ENCODE results near the gene GNB3.
A peak's percentile ranks its signal among the peaks of the same experiment; 100 is the strongest.
"Not testable (repeated sequence)": the region's sequence is repeated elsewhere in the genome, so short reads cannot be mapped to it uniquely, and the experiment has no call there.

The GNB3 gene

DNA sequence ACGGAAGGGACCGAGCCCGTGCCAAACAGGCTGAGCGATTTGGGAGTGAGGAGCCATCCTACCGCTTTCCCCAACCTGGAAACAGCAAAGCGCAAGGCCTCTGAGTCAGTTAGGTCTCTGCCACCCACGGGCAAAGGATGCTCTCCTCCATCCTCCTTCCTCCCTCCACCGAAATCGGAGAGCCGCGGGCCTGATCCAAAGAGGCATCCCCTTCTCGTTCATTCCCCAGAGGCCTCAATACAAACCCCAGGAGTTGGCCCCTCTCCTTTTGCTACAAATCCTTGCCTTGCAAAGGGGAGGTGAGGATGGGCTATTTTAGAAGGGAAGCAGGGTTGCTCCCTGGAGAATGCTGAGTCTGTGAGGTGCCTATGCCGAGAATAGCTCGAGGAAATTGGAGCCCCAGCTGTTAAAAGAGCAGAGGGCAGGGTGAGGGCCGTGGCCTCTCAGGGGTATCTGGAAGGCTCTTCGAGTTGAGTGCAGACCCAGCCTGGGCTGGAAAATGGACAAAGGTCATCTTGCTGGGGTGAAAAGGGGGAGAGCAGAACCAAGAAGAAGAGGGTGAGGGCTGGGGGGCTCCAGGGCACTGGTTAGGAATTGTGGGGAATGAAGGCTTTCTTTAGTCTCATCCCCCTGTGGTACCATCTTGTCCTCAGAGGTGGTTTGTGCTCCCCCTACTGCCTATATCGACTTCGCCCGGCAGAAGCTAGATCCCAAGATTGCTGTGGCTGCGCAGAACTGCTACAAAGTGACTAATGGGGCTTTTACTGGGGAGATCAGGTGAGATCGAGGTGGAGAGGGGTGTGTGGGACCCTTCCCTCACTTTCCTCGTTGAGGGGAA, 27.7 kb downstream of the GNB3 start:
- H3K4me3 ChIP-seq (ENCODE audit: control insufficient read depth, low read depth, low read length) = peak overlapping the region; percentile 53
- TF ChIP-seq, protein P1, sequence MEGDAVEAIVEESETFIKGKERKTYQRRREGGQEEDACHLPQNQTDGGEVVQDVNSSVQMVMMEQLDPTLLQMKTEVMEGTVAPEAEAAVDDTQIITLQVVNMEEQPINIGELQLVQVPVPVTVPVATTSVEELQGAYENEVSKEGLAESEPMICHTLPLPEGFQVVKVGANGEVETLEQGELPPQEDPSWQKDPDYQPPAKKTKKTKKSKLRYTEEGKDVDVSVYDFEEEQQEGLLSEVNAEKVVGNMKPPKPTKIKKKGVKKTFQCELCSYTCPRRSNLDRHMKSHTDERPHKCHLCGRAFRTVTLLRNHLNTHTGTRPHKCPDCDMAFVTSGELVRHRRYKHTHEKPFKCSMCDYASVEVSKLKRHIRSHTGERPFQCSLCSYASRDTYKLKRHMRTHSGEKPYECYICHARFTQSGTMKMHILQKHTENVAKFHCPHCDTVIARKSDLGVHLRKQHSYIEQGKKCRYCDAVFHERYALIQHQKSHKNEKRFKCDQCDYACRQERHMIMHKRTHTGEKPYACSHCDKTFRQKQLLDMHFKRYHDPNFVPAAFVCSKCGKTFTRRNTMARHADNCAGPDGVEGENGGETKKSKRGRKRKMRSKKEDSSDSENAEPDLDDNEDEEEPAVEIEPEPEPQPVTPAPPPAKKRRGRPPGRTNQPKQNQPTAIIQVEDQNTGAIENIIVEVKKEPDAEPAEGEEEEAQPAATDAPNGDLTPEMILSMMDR (IDR thresholded peaks at IDR 0.05; ENCODE audit: control insufficient read depth, insufficient read depth, low read depth, low read length, missing control alignments) = peak; percentile 30
- DNase-seq (ENCODE audit: low read depth) = no peak

DNA sequence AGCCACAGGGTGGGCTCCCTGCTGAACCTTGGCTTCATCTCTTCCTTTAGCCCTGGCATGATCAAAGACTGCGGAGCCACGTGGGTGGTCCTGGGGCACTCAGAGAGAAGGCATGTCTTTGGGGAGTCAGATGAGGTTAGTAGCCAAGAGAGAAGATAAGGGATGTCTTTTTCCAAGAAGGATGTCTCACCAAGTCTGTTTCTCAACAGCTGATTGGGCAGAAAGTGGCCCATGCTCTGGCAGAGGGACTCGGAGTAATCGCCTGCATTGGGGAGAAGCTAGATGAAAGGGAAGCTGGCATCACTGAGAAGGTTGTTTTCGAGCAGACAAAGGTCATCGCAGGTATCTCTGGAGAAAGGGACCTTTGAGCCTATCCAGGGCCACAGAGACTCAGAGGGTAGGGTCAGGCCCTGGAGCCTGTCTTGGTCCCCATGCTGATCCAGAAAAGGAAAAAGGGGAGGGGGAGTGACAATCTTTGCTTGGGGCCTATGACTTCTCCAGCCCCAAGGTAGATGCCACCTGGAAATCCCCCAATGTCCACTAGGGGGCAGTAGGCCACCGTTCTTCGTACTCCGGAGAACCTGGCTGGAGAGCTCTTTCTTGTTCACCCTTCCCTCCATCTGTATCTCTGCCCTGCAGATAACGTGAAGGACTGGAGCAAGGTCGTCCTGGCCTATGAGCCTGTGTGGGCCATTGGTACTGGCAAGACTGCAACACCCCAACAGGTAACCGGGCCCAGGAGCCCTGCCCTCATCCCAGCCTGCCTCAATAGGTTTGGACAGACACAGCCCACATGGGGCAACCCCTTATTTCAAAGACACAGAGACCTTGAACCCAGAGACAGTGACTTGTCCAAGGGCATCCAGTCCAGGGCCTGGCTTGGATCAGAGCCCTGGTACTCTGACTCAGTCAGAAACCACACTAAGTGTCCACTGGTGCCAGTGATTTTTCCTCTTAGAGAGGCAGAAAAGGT, 28.6 kb downstream of the GNB3 start:
- TF ChIP-seq, protein P1 (IDR thresholded peaks at IDR 0.05; ENCODE audit: control insufficient read depth, insufficient read depth, low read depth, low read length, missing control alignments) = peak; percentile 88
- peak overlapping the region; percentile 53 for H3K4me3 ChIP-seq (ENCODE audit: control insufficient read depth, low read depth, low read length)
- no peak for DNase-seq (ENCODE audit: low read depth)

DNA sequence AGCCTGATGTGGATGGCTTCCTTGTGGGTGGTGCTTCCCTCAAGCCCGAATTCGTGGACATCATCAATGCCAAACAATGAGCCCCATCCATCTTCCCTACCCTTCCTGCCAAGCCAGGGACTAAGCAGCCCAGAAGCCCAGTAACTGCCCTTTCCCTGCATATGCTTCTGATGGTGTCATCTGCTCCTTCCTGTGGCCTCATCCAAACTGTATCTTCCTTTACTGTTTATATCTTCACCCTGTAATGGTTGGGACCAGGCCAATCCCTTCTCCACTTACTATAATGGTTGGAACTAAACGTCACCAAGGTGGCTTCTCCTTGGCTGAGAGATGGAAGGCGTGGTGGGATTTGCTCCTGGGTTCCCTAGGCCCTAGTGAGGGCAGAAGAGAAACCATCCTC, 29.6 kb downstream of the GNB3 start:
- not testable (repeated sequence) for H3K4me3 ChIP-seq (ENCODE audit: control insufficient read depth, low read depth, low read length); DNase-seq (ENCODE audit: low read depth)

DNA sequence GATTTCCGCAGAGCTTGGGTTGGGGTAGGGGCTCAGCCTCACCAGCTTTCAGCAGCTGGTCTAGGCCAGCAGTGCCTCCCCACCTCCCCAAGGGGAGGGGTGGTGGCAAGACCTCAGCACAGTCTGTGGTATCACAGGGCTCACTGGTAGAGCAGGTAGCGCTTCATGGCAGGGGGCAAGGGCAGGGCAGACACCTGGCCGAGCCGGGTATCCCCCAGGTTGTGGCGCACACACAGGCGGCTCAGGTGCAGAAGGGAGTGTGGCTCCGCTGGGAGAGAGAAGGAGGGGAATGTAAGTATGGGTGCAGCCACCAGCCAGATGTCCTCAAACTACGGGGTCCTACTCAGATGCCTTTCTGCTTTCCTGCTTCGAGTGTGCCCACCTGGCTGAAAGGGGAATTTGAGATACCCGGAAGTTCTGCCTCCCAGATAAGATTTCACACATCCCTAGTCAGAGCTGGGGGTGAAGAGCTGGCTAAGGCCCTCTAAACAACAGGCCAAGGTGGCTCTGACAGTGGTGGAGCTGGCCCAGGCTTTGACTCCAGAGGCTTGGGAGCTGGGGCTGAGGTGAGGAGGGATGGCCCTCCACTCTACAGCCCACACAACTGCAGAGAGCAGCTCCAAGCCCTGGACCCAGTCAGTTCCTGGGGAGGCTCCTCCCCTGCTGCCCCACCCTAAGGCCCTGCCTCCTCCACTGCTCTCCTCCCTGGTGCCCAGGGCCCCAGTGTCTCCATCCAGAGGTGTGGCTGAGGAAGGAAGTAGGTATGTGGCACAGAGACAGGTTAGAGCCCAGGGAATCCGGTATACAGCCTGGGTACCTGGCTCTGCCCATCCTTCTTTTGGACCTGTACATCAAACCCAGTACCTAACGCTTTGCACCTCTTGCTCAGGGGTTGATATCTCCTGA, 30.6 kb downstream of the GNB3 start:
- TF ChIP-seq, protein P1 (IDR thresholded peaks at IDR 0.05; ENCODE audit: control insufficient read depth, insufficient read depth, low read depth, low read length, missing control alignments) = no peak
- peak overlapping the region; percentile 65 for H3K4me3 ChIP-seq (ENCODE audit: control insufficient read depth, low read depth, low read length)
- no peak for DNase-seq (ENCODE audit: low read depth)

DNA sequence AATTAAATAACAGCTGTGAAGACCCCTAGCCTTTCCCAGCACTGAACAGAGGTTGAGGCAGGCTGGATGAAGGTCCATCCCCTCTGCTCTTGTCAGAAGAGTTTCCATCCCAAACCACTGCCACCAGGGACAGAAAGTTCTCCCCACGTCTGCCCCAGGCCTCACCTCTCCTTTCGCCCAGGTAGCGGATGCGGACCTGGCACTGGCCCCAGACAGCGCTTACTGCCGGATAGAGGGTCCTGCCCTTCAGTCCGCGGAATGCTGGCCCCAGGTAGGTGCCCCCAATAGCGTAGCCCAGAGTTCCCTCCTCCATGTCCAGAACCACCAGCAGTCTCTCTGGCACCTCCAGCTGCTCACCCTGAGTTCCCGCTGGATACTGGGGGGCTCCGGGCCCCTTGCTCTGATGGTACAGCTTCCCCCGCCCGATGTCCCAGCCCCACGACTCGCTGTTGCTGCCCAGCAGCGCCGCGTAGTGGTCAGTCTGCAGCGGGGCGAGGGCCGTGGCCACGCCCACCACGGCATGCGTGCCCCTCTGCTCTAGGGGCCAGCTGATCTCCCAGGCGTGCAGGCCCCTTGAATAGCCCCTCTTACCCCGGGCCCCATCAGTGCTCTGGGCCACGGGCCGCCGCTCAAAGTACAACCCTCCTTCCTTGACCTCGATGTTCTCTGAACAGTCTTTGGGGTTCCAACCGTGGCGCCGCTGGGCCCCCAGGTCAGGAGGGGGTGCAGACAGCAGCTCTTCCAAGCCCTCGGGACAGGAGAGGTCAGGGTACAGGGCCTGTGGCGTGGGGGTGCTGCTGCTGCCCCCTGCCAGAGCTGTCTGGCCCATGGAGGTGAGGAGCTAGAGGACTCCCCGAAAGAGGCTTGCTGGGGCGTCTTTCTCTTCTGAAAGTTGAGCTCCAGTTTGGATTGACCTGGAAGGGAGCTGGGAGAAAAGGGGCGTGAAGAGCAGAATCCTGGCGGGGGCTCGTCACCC, 31.6 kb downstream of the GNB3 start:
- no peak for DNase-seq (ENCODE audit: low read depth)
- TF ChIP-seq, protein P1 (IDR thresholded peaks at IDR 0.05; ENCODE audit: control insufficient read depth, insufficient read depth, low read depth, low read length, missing control alignments) = peak; percentile 99
- peak overlapping the region; percentile 65 for H3K4me3 ChIP-seq (ENCODE audit: control insufficient read depth, low read depth, low read length)

Measured in AG09309 (cell line).